DOHH2 (cell line): ENCODE results near the gene REP15.

Experiments used
- EZH2phosphoT487 ChIP-seq: fragments of 200-600 bp; sonication (generic); IDR thresholded peaks from 2 replicates; pipeline ENCODE4 v1.6.1; 2017; ENCODE audit warnings: borderline replicate concordance, mild to moderate bottlenecking, antibody characterized with exemption, low read length, moderate library complexity, mixed read lengths
- TF ChIP-seq, protein P1 (sequence below): fragments of 200-600 bp; sonication (generic); IDR thresholded peaks from one replicate; pipeline ENCODE4 v1.5.1; 2014; ENCODE audit warnings: antibody characterized with exemption, mild to moderate bottlenecking, low read depth, low read length; ENCODE audit not compliant: poor library complexity, severe bottlenecking

DNA sequence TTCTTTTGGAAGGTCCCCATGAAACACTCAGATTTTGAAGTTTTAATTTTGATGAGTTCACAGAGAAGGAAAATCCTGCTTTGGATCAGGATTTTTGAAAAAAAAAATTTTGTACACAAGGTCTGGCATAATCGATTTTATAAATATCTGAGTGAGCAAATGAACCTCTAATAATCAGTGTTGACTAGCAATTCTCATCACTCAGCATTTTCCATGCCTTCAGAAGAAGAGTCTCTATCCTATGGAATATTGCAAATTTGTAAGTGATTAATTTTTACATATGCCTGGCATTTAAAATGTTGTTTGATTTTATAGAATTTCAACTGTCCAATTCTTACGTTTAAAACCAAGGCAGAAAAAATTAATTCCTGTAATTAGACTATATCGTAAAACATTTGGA lies 30.5 kb upstream of the REP15 start:
- TF ChIP-seq, protein P1, sequence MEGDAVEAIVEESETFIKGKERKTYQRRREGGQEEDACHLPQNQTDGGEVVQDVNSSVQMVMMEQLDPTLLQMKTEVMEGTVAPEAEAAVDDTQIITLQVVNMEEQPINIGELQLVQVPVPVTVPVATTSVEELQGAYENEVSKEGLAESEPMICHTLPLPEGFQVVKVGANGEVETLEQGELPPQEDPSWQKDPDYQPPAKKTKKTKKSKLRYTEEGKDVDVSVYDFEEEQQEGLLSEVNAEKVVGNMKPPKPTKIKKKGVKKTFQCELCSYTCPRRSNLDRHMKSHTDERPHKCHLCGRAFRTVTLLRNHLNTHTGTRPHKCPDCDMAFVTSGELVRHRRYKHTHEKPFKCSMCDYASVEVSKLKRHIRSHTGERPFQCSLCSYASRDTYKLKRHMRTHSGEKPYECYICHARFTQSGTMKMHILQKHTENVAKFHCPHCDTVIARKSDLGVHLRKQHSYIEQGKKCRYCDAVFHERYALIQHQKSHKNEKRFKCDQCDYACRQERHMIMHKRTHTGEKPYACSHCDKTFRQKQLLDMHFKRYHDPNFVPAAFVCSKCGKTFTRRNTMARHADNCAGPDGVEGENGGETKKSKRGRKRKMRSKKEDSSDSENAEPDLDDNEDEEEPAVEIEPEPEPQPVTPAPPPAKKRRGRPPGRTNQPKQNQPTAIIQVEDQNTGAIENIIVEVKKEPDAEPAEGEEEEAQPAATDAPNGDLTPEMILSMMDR = no peak
- no peak for TF ChIP-seq EZH2phosphoT487
